NCI-H146 treated with DMSO at 0.1 percent for 48 hours (cell line): Measurements from ENCODE around the gene TTLL5.

Source experiments
- DNase-seq: peaks from one replicate; lab custom pipeline; 2025; ENCODE audit not compliant: unreplicated experiment; lab: John Stamatoyannopoulos, UW

The TTLL5 gene

DNA sequence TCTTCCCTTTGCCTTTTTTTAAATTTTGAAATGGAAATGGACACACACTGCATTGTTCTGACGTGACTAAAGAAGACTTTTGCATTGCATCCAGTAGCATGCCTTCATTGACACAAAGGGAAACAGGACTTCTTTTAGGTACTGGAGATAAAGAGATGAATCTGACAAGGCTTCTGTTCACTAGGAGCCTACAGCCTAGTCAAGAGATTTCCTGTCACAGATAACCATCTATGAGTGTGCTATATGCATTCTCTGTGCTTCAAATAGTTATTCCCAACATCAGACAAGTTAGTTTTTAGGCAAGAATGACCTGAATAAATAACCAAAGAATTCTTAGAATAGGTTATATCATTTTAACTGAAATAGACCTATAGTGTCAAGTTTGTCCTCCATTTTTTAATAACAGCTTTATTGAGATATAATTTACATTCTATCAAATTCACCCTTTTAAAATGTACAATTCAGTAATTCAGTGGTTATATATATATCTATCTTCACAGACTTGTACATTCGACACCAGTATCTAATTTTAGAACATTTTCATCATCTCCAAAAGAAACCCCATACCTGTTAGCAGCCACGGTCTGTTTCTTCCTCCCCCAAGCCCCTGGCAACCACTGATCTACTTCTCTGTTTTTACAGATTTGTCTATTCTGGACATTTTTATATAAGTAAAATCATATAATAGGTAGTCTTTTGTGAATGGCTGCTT, 122.7 kb downstream of the TTLL5 start:
- no peak for DNase-seq

- DNase-seq = no peak
Observed at GRCh38 chr14:75784314-75784686, 123.3 kb downstream of the TTLL5 start.

DNA sequence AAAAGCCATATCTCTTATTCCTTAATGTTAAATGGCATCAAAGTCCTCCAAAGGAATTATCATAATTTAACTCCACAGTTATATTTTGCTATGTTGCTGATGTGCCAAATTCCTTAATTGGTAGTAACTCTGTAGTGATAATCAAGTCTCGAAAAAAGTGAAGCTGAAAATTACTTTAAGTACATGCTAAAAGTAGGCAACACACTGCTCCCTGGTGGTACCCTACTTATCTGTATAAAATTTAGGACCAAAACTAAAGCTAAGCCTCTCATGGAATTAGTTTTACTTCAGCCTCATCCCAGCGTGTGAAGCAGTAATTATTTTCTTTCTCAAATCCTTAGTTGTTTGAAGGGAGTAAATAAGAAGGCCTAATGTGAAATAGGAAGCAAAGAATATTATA, 132.8 kb downstream of the TTLL5 start:
- no peak for DNase-seq

DNA sequence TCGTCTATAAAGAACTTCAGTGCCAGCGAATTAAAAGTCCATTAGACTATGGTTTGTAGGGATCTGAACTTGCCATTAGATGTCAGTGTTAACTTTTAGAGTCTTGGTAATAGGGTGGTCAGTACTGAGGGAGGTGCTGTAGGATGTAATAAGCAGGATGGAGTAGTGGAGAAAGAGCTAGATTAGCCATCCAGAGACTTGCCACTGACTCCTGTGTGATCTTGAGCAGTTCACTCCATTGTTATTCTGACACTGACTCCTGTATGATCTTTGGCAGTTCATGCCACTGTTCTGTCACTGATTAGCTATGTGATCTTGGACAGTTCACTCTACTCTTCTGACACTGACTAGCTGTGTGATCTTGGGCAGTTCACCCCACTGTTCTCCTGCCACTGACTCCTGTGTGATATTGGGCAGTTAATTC, 133.6 kb downstream of the TTLL5 start:
- DNase-seq = peak; percentile 1

DNA sequence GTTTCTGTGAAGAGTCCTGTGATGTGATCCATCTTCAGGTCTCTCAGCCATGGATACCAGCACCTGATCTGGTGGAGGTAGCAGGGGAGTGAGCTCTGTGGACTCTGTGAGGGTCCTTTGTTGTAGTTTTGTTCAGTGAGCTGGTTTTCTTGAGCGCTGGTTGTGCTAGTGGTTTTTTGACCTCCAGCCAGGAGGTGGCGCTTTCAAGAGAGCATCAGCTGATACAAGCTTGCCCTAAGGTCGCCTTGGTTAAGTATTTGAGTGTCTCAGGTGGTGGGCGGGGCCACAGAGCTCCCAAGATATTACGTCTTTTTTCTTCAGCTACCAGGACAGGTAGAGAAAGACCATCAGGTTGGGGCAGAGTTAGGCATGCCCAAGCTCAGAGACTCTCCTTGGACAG, 139.7 kb downstream of the TTLL5 start:
- no peak for DNase-seq

- DNase-seq = no peak
Observed at GRCh38 chr14:75802486-75802885, 141.4 kb downstream of the TTLL5 start.

- DNase-seq = no peak
Observed at GRCh38 chr14:75803765-75804164, 142.7 kb downstream of the TTLL5 start.

DNA sequence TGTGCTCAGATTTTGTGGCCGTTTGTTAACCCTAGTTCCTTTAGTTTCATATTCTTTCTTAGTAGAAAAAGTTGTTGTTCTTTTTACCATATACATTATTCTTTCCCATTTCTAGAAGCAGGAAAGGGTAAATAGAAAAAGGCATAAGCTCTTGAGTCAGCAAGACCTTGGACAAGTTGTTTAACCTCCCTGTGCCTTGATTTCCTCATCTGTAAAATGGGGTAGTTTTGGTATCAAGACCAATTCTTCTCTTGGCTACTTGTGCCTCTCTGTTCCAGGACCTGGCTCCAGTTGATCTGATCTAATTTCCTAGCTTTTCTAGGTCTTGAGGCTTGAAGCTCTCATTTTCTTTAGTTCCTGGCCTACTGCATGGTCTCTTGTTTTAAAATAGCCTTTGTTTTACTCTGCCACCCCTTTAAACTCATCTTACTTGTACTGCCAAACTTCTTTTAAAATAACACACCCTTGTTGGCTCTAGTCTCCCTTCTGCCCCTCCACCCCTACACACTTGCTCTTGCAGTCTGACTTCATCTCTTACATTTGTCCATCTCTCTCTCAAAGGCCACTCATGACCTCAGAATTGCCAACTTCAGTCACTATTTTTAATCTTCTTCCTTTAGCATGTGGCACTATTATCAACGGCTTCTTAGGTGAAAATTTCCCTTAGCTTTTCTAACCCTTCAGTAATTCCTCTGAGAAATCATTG, 143.7 kb downstream of the TTLL5 start:
- DNase-seq = no peak

- no peak for DNase-seq
Observed at GRCh38 chr14:75805646-75806045, 144.6 kb downstream of the TTLL5 start.

DNA sequence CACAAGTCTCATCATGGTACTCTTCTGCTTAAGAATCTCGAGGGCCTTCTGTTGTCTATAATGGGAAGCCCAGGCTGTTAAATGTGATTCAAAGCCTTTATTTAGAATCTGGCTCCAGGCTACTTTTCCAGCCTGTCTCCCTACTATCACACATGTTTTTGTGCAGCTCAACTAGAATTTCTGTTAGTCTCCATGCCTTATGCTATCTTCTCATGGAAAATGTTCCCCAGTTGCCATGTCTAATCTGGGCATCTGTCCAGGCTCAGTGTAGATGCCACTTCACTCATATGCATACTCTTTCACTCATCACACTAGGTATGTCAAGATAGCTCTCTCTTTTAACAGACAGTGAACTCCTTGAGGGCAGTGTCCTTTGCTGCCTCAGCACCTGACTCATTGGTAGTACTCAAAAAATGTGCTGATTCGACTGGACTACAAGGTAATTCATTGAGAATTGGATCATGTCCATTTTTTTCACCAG, 145.3 kb downstream of the TTLL5 start:
- DNase-seq = no peak

DNA sequence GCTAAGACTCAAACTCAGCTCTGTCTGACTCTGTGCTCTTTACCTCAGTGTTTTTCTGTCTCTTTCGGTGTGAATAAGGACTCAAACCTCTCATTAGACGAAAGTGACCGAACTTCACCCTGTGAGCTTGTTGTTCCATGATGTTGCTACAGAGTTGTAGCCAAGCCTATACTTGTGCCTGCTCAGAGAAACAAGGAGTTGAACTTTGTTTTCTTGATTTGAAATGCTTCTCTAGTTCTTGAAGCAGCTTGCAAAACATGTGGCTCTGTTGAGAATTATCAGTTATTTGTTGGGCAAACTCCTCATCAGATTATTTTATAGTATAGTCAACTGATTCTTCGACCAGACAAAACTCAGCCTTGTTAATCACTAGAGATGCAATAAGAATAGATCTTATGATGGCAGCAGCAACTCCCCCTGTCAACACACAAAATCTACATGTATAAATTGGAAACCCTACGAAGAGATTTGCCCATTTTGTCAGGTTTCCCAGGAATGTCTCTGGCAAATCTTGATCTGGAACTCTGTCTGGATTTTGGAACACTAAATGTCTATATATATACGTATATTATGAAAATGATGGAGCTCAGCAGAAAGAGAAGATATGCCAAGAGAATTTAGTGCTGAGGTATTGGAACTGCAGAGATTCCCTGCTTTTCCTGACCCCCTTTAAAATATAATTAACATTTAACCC, 146.8 kb downstream of the TTLL5 start:
- no peak for DNase-seq

DNA sequence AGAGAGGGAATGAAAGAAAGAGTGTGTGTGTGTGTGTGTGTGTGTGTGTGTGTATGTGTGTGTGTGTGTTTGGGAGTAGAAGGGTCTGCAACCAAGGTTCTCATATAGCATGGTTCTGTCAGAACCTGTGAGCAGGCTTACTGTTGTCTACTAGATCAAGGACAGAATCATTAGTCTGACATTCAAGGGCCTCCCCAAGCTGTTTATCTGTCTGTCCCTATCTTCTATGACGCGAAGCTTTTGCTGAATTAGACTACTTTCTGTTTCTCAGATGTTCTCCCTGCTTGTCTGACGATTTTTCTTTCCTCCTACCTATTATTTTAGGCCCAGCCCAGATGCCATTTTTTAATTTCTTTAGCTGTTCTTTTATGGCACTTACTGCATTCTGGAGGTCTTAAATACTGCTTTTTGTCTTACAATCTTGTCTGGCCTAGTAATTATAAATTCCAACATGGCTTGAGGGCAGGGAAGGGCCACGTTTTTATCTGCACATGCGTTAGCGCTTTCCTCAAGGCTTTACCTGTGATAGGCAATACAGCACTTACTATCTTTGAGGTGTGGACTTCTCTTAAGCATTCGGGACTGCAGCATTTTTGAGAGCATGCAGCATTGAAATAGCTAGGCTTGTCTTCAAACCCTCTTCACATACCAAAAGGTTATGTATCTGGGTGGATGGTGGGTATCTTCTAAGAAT, 150.2 kb downstream of the TTLL5 start:
- peak; percentile 10 for DNase-seq

DNA sequence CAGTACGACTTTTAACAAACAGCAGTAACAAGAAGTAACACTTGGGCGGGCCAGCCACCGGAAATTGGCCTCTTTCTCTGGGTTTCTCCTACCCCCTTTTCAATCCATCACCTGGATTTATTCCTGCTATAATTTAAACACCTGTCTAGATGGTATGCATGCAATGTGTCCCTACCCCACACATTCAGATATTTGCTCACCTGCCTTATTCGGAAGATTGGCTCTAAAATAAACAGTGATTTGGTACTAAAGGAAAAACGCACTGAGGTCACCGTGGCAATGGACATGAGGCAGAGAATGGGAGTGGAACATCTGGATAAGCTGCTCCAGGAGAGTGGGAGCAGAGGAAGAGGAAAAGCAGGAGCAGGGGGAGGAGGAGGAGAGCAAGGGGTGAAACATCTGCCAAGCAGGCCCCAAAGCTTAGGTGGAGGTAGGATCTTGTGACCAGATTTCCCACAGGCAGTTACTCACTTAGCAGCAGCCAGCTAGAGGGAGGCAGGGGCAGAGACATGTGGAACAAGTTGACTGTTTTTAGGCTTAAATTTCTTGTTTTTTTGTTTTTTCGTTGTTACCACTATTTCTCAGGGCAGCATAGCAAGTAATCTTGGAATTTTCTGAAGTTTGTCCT, 150.9 kb downstream of the TTLL5 start:
- DNase-seq = peak; percentile 86

GRCh38 chr14:75812622-75813021, 151.6 kb downstream of the TTLL5 start:
- no peak for DNase-seq

GRCh38 chr14:75820761-75821160, 159.7 kb downstream of the TTLL5 start:
- DNase-seq = no peak

DNA sequence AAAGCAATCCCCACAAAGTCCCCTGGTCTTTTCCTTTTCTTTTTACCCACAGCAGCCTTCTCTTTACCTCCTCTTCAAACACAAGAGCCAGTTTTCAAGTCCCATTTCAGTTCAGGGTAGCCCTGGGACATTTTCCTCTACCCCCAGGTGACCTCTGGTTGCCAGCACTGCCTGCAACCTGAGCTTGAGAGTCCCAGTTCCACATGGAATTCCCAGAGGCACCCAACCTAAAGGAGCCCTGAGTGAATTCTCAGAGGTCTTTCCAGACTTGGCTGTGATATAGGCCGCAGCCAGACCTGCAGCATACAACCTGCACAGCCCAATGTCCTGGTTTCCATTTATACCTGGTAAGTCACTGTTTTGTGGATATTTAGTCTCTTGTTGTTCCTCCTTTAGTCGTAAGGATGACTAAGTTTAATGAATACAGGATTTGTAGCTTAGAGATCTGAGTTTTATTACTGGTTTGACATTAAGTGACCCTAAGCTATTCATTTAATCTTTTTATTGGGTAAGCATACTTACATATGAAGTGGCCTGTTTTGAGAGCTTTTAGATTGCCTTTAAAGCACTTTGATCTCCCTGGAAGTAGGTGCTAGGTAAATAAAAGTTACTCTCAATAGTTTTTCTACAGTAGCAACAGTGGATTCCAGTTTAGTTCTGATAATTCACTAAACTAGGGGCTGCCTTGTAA, 160.9 kb downstream of the TTLL5 start:
- no peak for DNase-seq

DNA sequence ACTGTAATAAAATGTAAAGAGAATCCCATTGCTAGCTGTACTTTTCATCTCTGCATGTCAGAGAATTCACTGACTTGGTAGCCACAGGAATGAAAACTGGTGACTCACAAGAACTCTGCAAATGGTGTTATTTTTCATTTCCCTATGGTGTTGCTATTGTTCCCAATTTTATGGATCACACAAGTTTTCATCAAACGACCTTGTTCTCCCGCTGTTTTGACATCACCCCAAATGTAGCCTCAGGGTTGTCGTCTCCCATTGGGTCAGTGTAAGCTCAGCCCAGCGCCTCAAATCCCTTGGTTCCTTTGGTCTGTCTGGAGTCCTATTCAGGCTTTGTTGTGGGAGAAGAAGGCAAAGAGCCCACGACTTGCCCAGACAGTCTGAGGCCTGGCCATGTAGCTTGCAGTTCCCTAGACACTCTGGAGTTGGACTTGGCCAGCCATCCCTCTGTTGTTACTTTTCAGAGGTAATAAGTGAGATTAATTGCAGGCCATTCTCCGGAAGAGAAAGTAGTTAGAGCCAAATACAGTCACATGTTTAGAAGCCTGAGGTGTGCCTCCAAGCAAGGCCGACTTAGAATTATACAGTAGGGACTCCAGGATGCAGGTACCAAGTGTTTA, 161.6 kb downstream of the TTLL5 start:
- DNase-seq = no peak

DNA sequence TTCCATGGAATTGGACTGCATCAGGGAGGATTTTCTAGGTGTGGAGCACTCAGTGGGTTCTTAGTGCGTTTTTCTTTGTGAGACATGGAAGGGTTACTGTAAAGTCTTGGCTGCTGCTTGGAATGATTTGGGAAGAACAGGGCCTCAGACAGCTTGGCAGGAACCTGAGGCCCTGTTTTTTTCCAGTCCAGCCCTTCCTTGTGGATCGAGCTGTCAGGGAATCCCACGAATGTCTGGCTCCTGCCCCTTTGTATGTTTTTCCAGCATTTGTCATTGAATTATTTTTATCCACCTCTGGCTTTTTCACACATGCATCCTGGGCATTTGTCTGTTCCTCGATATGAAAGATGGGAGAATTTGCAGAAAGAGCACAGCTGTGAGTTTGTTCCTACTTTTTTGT, 162.3 kb downstream of the TTLL5 start:
- DNase-seq = no peak

DNA sequence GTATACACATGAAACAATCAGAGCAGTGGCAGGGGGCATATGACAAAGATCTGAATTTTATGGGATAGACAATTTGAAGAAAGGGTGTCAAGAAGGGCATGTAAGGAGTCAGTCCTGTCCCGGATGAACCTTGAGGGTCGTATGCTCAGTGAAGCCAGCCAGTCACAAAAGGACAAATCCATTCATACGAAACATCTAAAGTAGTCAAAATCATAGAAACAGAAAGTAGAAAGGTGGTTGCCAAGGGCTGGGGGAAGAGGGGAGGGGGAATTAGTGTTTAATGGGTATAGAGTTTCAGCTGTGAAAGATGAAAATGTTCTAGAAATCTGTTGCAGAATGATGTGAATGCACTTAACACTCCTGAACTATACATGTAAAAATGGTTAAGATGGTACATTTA, 163.3 kb downstream of the TTLL5 start:
- no peak for DNase-seq

DNA sequence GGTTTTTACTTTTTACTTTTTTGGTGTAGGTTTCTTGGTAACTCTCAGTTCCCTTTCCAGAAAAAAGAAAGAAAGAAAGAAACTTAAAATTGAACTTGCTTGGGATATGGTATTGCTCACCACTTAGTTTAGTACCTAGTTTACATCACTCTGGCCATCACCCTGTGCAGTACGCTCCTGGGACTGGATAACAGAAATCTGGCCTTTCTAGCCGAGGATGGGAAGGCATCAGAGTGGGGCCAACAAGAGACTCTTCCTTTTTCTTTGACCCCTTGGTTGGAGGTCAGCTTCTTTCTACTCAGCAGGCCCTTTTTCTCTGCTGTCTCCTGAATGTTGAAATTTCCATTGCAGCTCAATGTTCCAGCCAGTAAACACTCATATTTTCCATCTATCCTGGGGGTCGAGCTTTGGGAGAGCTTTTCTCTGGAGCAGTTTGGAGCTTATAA, 164.1 kb downstream of the TTLL5 start:
- DNase-seq = no peak
